ENCODE data around the gene CDKL1.

DNA sequence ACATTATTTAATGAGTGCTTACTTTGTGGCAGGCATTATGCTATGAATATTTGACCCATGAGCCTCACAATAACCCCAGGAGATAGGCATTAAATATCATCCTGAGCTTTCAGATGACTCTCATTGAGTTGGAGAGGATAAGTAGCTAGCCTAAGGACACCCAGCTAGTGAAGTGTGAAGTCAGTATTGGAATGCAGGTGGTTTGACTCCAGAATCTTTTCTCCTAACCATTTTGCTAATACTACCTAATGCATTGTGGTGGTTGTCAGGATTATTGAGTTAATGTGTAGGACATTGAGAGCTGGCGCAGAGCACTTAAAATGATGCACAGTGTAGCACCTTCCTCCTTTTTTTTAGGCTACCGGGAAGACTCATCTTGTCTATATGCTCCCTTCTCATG lies 3.8 kb upstream of the CDKL1 start:
- TF ChIP-seq EZH2phosphoT487 (IDR thresholded peaks at IDR 0.05; ENCODE audit: borderline replicate concordance, low read length) (no peak), EZH2 (IDR thresholded peaks at IDR 0.05; ENCODE audit: low read length, unreplicated experiment) (no peak)
- TF ChIP-seq, protein P1, sequence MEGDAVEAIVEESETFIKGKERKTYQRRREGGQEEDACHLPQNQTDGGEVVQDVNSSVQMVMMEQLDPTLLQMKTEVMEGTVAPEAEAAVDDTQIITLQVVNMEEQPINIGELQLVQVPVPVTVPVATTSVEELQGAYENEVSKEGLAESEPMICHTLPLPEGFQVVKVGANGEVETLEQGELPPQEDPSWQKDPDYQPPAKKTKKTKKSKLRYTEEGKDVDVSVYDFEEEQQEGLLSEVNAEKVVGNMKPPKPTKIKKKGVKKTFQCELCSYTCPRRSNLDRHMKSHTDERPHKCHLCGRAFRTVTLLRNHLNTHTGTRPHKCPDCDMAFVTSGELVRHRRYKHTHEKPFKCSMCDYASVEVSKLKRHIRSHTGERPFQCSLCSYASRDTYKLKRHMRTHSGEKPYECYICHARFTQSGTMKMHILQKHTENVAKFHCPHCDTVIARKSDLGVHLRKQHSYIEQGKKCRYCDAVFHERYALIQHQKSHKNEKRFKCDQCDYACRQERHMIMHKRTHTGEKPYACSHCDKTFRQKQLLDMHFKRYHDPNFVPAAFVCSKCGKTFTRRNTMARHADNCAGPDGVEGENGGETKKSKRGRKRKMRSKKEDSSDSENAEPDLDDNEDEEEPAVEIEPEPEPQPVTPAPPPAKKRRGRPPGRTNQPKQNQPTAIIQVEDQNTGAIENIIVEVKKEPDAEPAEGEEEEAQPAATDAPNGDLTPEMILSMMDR (conservative IDR thresholded peaks at IDR 0.05; ENCODE audit: low read depth, low read length), result no peak
